Ureter (tissue), 1 donor: Measurements from ENCODE around the gene TMEM143. TPM values are rescaled to one million over a fixed set of nuclear protein-coding genes. Genes with fewer than 3 reads are reported as not detected.
"Not testable (repeated sequence)": the region's sequence is repeated elsewhere in the genome, so short reads cannot be mapped to it uniquely, and the experiment has no call there.

Source experiments
- DNase-seq: peaks from one replicate; pipeline ENCODE4 v3.0.0-alpha.2; 2020; ENCODE audit warnings: low spot score
- total RNA-seq: library from RNA; stranded (reverse); gene quantifications from one replicate; pipeline ENCODE4 v1.2.4, GENCODE V29; 2023
- donor health status: DM: yes; HTN: yes; CAD: no.

TMEM143 gene
- total RNA-seq, 1 donor from 2014 or later = 6.7 TPM

DNA sequence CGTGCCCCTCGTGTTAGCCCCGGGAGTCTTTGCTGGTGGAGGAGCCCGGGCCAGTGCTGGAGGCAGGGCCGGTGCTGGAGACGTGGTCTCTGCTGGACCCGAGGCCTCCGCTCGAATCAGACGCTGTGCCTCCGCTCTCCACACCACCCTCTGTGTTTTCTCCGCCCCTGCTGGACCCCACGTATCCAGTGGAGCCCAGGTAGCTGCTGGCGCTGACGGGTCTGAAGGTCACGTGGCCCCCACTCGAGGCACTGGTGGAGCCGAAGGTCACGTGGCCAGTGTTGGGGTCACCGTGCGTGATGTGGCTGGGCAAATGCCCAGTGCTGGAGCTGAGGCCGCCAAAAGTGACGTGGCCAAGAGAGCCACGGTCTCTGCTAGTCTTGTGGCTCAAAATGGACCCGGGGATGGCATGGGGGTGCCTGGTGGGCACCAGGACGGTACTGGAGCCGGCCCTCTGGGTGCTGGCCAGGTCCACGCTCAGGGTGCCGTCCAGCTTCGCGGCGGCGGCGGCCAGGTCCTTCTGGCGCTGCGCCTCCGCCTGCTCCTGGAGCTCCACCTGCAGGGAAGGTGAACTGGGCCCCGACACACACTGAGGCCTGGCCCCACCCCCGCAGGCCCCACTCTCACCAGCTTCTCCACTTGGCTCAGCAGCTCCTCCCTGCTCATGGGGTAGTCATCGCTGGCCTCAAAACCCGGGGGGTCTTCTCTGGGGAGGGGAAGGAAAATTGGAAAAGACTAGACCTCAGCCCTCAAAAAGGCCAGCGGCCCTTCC lies 66.6 kb downstream of the TMEM143 start:
- no peak for DNase-seq

DNA sequence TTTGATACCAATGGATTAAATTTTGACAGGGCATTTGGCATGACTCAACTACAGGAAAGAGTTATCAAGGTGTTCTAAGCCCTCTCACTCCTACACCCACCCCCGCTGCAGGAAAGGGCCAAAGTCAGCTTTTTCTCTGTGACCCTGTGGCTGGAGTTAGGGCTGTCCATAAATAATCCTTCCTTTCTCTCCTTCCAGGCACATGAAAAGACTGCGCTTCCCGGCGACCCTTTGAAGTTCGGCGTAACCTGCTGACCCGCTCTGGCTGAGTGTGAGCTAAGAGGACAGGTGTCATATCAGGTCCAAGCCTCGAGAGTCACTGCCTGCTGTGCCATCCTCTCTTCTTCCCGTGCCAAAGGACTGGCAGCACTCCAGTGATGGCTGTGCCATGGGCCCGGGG lies 68.3 kb downstream of the TMEM143 start:
- no peak for DNase-seq

DNA sequence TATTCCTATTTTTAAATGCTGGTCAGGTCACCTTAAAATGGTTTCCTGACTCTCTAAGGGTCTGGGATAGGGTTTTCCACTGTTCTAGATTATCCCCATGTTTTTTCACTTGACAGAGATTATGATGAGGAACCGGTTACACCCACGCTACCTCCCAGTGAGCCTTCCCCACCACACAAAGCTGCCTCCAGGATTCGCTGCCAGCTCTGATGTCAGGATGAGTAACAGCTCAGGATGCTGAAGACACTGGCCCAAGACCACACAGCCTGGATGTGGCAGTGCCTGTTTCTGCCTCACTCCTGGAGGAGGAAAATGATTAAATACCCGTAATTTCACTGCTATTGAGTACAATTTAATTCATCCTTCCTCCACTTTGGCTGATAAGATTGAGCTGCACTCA lies 70.9 kb downstream of the TMEM143 start:
- DNase-seq = no peak

DNA sequence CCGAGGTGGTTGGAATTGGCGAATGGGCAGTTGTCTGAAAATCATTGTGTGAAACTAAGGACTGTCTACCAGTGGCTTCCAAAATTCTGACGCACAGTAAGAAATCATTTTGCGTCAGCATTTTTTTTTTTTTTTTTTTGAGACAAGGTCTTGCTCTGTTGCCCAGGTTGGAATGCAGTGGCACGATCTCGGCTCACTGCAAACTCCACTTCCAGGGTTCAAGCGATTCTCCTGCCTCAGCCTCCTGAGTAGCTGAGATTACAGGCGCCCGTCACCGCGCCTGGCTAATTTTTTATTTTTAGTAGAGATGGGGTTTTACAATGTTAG lies 72.3 kb downstream of the TMEM143 start:
- not testable (repeated sequence) for DNase-seq

DNA sequence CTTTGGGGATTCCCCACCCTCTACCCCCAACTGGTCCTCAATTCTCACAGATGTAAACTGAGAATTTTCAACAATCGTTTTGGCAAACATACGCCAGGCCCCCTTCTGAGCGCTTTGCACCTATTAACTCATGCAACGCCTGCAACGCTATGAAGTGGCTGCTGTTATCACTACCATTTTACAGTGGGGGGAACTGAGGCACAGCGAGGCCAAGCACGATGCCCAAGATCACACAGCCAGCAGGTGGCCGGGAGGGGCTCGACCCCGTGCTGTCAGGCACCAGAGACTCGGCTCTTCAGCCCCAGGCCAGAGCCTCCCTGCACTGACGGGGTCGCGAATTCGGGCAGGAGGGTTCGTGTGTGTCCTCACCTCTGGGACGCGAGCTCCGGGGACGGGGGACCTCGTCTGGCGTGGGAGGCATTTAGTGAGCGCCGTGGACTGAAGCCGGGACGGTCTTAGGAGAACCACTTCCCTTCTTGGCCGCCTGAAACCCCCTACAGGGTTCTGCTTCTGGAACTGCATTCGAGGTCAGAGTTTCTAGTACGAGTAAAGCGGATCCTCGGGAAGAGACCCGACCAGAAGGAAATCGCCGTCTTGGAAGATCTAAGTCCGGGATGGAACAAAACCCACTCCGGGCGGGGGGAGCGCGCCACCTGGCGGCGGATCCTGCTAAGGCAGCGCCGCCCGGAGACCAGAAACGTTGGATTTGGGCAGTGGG lies 72.8 kb downstream of the TMEM143 start:
- peak; percentile 78 for DNase-seq

DNA sequence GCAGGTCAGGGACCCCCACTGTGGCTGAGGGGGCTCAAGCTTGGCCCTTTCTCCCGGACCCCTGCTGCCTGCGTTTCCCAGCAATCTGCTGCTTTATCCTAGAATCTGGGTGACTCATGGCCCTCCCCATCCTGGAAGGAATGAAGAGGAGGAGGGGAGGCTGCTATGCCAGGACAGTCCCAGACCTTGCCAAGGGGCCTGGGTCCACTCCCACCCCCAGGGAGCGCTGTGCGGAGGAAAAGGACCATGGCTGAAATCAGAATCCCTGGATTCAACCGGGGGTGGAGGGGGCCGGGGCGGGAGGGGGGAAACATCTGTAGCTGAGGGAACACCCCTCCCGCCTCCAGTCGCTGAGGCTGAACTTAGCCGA lies 73.4 kb downstream of the TMEM143 start:
- DNase-seq = no peak

DNA sequence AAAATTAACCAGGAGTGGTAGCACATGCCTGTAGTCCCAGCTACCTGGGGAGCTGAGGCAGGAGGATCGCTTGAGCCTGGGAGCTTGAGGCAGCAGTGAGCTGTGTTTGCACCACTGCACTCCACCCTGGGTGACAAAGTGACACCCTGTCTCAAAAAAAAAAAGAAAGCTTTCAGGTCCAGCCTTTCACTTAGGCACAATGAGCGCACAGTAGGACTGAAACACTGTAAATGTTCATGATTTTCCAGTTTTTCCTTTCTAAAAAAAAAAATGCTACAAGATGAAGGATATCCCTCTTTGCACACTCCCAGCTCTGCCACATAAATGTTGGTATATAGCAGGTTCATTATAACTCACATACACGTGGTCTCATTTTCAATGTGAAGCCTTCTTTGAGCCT lies 76.0 kb downstream of the TMEM143 start:
- no peak for DNase-seq

DNA sequence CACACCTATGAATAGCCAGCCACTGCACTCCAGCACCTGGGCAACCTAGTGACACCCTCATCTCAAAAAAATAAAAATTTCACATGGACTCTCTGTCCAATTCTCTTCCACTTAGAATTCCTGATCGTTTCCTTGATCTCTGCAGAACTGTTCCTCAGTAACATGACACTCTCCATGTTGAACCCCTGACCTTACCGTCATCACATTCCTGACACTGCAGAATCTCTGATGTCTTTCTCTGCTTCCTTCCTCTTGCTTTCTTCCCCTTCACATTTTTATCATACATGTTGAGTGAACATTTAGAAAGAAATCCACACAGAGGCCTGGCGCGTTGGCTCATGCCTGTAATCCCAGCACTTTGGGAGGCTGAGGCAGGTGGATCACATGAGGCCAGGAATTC lies 78.8 kb downstream of the TMEM143 start:
- DNase-seq = no peak

DNA sequence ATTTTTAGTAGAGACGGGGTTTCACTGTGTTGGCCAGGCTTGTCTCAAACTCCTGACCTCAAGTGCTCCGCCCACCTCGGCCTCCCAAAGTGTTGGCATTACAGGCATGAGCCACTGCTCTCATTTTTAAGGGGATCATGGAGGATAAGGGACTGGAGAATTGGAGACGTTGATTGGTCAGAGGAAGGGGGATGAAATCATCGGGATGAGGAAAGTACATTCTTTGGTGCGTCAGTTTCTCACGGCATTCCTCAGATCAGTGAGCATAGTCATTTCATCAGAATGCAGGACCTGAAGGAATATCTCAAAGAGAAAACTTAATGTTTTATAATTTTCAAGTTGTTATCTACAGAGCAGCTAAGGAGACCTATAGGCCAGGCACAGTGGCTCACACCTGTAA lies 79.8 kb downstream of the TMEM143 start:
- DNase-seq = no peak

Other genes with a start within 250 kb of the TMEM143 start
- gene LIG1, start 193.6 kb downstream of the TMEM143 start, total RNA-seq = 25.5 TPM
- gene ZSWIM9, start 193.3 kb downstream of the TMEM143 start, total RNA-seq = 5.2 TPM
- 47.3 TPM for gene CARD8, start 108.0 kb downstream of the TMEM143 start, total RNA-seq
- gene ZNF114, start 93.9 kb downstream of the TMEM143 start, total RNA-seq = 0.44 TPM
- 31.6 TPM for gene EMP3, start 38.4 kb downstream of the TMEM143 start, total RNA-seq
- gene SYNGR4, start 427 bp upstream of the TMEM143 start, total RNA-seq = not detected
- 146 TPM for gene KDELR1, start 27.6 kb upstream of the TMEM143 start, total RNA-seq
- 0.86 TPM for gene GRIN2D, start 29.7 kb upstream of the TMEM143 start, total RNA-seq
- gene GRWD1, start 82.0 kb upstream of the TMEM143 start, total RNA-seq = 43.6 TPM
- 1.5 TPM for gene KCNJ14, start 91.6 kb upstream of the TMEM143 start, total RNA-seq
- gene CYTH2, start 105.4 kb upstream of the TMEM143 start, total RNA-seq = 61.6 TPM
- 5.1 TPM for gene LMTK3, start 147.9 kb upstream of the TMEM143 start, total RNA-seq
- gene SULT2B1, start 188.2 kb upstream of the TMEM143 start, total RNA-seq = 1.6 TPM
- gene SPACA4, start 242.8 kb upstream of the TMEM143 start, total RNA-seq = not detected